ENCODE measurements around the gene ELAVL4. TPM values are rescaled to one million over a fixed set of nuclear protein-coding genes. Genes with fewer than 3 reads are reported as not detected.
"Not testable (repeated sequence)": the region's sequence is repeated elsewhere in the genome, so short reads cannot be mapped to it uniquely, and the experiment has no call there.

ELAVL4 gene
- total RNA-seq, 1 donor from 2014 or later = not detected

- no peak for DNase-seq
These were observed 18.4 kb downstream of the ELAVL4 start for GRCh38 chr1:50126927-50127715.

- no peak for DNase-seq
These were observed 20.5 kb downstream of the ELAVL4 start for GRCh38 chr1:50129201-50129600.

GRCh38 chr1:50132347-50132894 is 23.7 kb downstream of the ELAVL4 start:
- DNase-seq = no peak

- DNase-seq = no peak
These were observed 27.0 kb downstream of the ELAVL4 start for GRCh38 chr1:50135716-50136115.

GRCh38 chr1:50139339-50140181 is 30.8 kb downstream of the ELAVL4 start:
- DNase-seq = no peak

GRCh38 chr1:50140182-50140447 is 31.4 kb downstream of the ELAVL4 start:
- DNase-seq = no peak

GRCh38 chr1:50147191-50147850 is 38.6 kb downstream of the ELAVL4 start:
- DNase-seq = no peak

- no peak for DNase-seq
These were observed 39.6 kb downstream of the ELAVL4 start for GRCh38 chr1:50148142-50148923.

GRCh38 chr1:50152236-50152635 is 43.5 kb downstream of the ELAVL4 start:
- no peak for DNase-seq

GRCh38 chr1:50155541-50155940 is 46.8 kb downstream of the ELAVL4 start:
- no peak for DNase-seq

GRCh38 chr1:50156241-50157010 is 47.7 kb downstream of the ELAVL4 start:
- no peak for DNase-seq

- DNase-seq = no peak
These were observed 48.7 kb downstream of the ELAVL4 start for GRCh38 chr1:50157306-50157941.

GRCh38 chr1:50158421-50158820 is 49.7 kb downstream of the ELAVL4 start:
- no peak for DNase-seq

GRCh38 chr1:50163680-50164079 is 55.0 kb downstream of the ELAVL4 start:
- DNase-seq = no peak

- not testable (repeated sequence) for DNase-seq
These were observed 57.6 kb downstream of the ELAVL4 start for GRCh38 chr1:50166351-50166750.

GRCh38 chr1:50172299-50172698 is 63.6 kb downstream of the ELAVL4 start:
- no peak for DNase-seq

GRCh38 chr1:50174101-50174500 is 65.4 kb downstream of the ELAVL4 start:
- DNase-seq = no peak

- no peak for DNase-seq
These were observed 67.3 kb downstream of the ELAVL4 start for GRCh38 chr1:50175719-50176639.

GRCh38 chr1:50177994-50178393 is 69.3 kb downstream of the ELAVL4 start:
- no peak for DNase-seq

GRCh38 chr1:50179639-50180038 is 70.9 kb downstream of the ELAVL4 start:
- no peak for DNase-seq
